ENCODE data around the gene NFKBIE. TPM values are rescaled to one million over a fixed set of nuclear protein-coding genes. Genes with fewer than 3 reads are reported as not detected.
A peak's percentile ranks its signal among the peaks of the same experiment; 100 is the strongest.

NFKBIE gene
- total and polyA plus RNA-seq, 2 of the 13 experiments (the other 11 are each of a cell fraction or from before 2014, with no cell fraction given), result 6.7 to 14.5 TPM

- TF ChIP-seq MXI1 (IDR thresholded peaks at IDR 0.05; ENCODE audit: borderline replicate concordance, low read depth, low read length) (peak; percentile 11; the same call in 1 of the 3 replicates), RNF219 (CRISPR knock-in tag; IDR thresholded peaks at IDR 0.05) (no peak; the same call in 1 of the 2 replicates), ZC3H4 (CRISPR knock-in tag; IDR thresholded peaks at IDR 0.05; ENCODE audit: borderline replicate concordance) (no peak), KAT2B (IDR thresholded peaks at IDR 0.05; ENCODE audit: borderline replicate concordance, low read depth, low read length) (peak; percentile 70; the same call in 1 of the 2 replicates), TMF1 (CRISPR knock-in tag; IDR thresholded peaks at IDR 0.05; ENCODE audit: low read depth) (peak; percentile 50; the same call in 1 of the 2 replicates), FOXO1 (CRISPR knock-in tag; IDR thresholded peaks at IDR 0.05) (no peak), CHCHD3 (CRISPR knock-in tag; IDR thresholded peaks at IDR 0.05) (no peak; the same call in 1 of the 2 replicates), CCDC6 (CRISPR knock-in tag; IDR thresholded peaks at IDR 0.05) (no peak), ZNF878 (CRISPR knock-in tag; IDR thresholded peaks at IDR 0.05) (no peak), DNMT1 (CRISPR knock-in tag; IDR thresholded peaks at IDR 0.05) (peak; percentile 67; the same call in 1 of the 2 replicates), EED (CRISPR knock-in tag; IDR thresholded peaks at IDR 0.05) (no peak; the same call in 1 of the 2 replicates), ZFP90 (CRISPR knock-in tag; IDR thresholded peaks at IDR 0.05; ENCODE audit: borderline replicate concordance) (peak; percentile 47; the same call in 1 of the 2 replicates), ARNTL (CRISPR knock-in tag; IDR thresholded peaks at IDR 0.05) (peak; percentile 98), ZNF253 (CRISPR knock-in tag; IDR thresholded peaks at IDR 0.05; ENCODE audit: borderline replicate concordance) (peak; percentile 75; the same call in 1 of the 2 replicates), ZNF260 (CRISPR knock-in tag; IDR thresholded peaks at IDR 0.05; ENCODE audit: borderline replicate concordance, low read depth) (no peak), ATF1 (CRISPR knock-in tag; IDR thresholded peaks at IDR 0.05) (no peak), BCL6 (CRISPR knock-in tag; IDR thresholded peaks at IDR 0.05) (peak; percentile 51; the same call in 1 of the 2 replicates), ZNF597 (CRISPR knock-in tag; IDR thresholded peaks at IDR 0.05) (no peak), ZNF30 (CRISPR knock-in tag; IDR thresholded peaks at IDR 0.05) (no peak), ZNF530 (CRISPR knock-in tag; IDR thresholded peaks at IDR 0.05; ENCODE audit: low read depth) (no peak), ZSCAN22 (CRISPR knock-in tag; IDR thresholded peaks at IDR 0.05) (no peak), PHF20 (CRISPR knock-in tag; IDR thresholded peaks at IDR 0.05) (peak; percentile 54; the same call in 1 of the 2 replicates), MEIS1 (CRISPR knock-in tag; IDR thresholded peaks at IDR 0.05; ENCODE audit: borderline replicate concordance) (no peak), ZGPAT (CRISPR knock-in tag; IDR thresholded peaks at IDR 0.05) (no peak; the same call in 1 of the 2 replicates), ZNF230 (CRISPR knock-in tag; IDR thresholded peaks at IDR 0.05) (peak; percentile 37; the same call in 1 of the 2 replicates)
These were observed 41.9 kb downstream of the NFKBIE start, which contains the start of gene SLC29A1 (continued) for GRCh38 chr6:44223319-44224028.

Data from HepG2 (cell line).